ENCODE data around the gene SLAMF7.

SLAMF7 gene

DNA sequence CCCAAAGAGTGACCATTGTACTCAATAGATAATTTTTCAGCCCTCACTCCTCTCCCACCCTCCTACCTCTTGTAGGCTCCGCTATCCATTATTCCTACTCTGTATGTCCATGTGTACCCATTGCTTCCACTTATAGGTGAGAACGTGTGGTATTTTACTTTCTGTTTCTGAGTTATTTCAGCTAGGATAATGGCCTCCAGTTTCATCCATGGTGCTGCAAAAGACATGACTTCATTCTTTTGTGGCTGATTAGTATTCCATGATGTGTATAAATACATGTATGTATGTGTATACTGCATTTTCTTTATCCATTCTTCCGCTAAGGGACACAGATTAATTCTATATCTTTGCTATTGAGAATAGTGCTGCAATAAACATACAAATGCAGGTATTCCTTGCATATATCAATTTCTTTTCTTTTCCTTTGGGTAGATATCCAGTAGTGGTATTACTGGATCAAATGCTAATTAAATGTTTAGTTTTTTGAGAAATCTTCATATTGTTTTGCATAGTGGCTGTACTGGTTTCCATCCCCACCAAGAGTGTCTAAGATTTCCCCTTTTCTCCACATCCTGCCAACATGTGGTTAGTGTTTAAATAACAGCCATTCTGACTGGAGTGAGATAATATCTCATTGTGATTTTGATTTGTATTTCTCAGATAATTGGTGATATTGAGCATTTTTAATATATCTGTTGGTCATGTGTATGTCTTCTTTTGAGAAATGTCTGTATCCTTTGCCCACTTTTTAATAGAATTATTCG, 61.8 kb downstream of the SLAMF7 start:
- DNase-seq (ENCODE audit: low spot score): no peak

DNA sequence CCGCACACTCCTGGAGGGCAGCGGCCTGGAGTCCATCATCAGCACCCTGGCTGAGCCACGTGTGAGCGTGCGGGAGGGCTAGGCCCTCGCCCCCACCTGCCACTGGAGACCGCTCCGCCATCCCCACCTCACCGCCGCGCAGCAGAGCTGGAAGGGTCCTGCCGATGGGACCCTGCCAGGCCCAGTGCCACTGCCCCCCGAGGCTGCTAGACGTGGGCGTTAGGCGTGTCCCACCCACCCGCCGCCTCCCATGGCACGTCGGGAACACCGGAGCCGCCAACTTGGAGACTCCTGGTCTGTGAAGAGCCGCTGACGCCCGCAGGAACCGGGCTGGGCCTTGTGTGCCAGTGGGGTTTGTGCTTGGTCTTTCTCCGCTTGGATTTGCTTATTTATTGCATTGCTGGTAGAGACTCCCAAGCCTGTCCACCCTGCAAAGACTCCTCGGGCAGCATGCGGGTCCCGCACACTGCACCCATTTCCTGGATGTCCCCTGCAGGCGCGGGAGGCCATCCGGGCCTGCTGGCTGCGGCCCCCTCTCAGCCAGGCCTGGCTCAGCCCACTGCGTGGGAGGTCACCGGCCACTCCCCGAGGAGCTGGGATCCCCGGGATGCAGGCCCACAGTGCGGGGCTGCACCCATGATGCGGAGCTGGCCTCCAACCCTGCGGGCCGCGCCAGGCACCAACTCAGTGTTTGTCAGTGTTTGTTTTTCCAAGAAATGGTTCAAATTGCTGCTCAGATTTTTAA, 63.0 kb downstream of the SLAMF7 start:
- no peak for DNase-seq (ENCODE audit: low spot score)

Measured in hematopoietic multipotent progenitor cell treated with erythropoietin and hydrocortisone succinate and interleukin-3 and kit ligand, for 17 days (in vitro differentiated cells).